SK-N-SH treated with all-trans-retinoic acid at 6 μM for 48 hours (cell line): ENCODE data around the gene TAP1.

ENCODE experiments used
- ATAC-seq: fragments of 200-7000 bp; cut with Tn5 transposase; 3 replicates; pipeline ENCODE4 v1.9.1; 2020; ENCODE audit warnings: mild to moderate bottlenecking, moderate library complexity
- BACH2 ChIP-seq: fragments of 250-450 bp; sonication (Bioruptor Pico); IDR thresholded peaks from 2 replicates; pipeline ENCODE4 v1.9.0; 2021; ENCODE audit warnings: mild to moderate bottlenecking, borderline replicate concordance
- CSDC2 ChIP-seq: fragments of 250-450 bp; sonication (Bioruptor Pico); IDR thresholded peaks from 2 replicates; pipeline ENCODE4 v1.5.0; 2020; ENCODE audit warnings: mild to moderate bottlenecking, moderate library complexity
- ESRRG ChIP-seq: fragments of 250-450 bp; sonication (Bioruptor Pico); IDR thresholded peaks from 2 replicates; pipeline ENCODE4 v1.6.1; 2021; ENCODE audit warnings: mild to moderate bottlenecking
- GLIS3 ChIP-seq: fragments of 250-450 bp; sonication (Bioruptor Pico); IDR thresholded peaks from 2 replicates; pipeline ENCODE4 v1.5.0; 2020; ENCODE audit warnings: mild to moderate bottlenecking, moderate library complexity
- ISL1 ChIP-seq: fragments of 250-450 bp; sonication (Bioruptor Pico); IDR thresholded peaks from 2 replicates; pipeline ENCODE4 v2.1.2; 2022; ENCODE audit warnings: mild to moderate bottlenecking, moderate library complexity
- OSR1 ChIP-seq: fragments of 250-450 bp; sonication (Bioruptor Pico); IDR thresholded peaks from 2 replicates; pipeline ENCODE4 v1.8.0; 2022; ENCODE audit warnings: moderate library complexity, mild to moderate bottlenecking, inconsistent platforms
- PPARA ChIP-seq: fragments of 250-450 bp; sonication (Bioruptor Pico); IDR thresholded peaks from 2 replicates; pipeline ENCODE4 v1.5.0; 2020; ENCODE audit warnings: mild to moderate bottlenecking, borderline replicate concordance
- RARB ChIP-seq: fragments of 250-450 bp; sonication (Bioruptor Pico); IDR thresholded peaks from 2 replicates; pipeline ENCODE4 v1.8.0; 2021; ENCODE audit warnings: mild to moderate bottlenecking, moderate library complexity
- SNAI2 ChIP-seq: fragments of 250-450 bp; sonication (Bioruptor Pico); IDR thresholded peaks from 2 replicates; pipeline ENCODE4 v1.5.0; 2020; ENCODE audit warnings: mild to moderate bottlenecking, moderate library complexity
- TCF4 ChIP-seq: fragments of 250-450 bp; sonication (Bioruptor Pico); IDR thresholded peaks from 2 replicates; pipeline ENCODE4 v1.8.0; 2021; ENCODE audit warnings: mild to moderate bottlenecking, moderate library complexity, borderline replicate concordance
- TOX ChIP-seq: fragments of 250-450 bp; sonication (Bioruptor Pico); IDR thresholded peaks from 2 replicates; pipeline ENCODE4 v1.8.0; 2021; ENCODE audit warnings: mild to moderate bottlenecking, moderate library complexity, borderline replicate concordance
- ZC3H10 ChIP-seq: fragments of 250-450 bp; sonication (Bioruptor Pico); IDR thresholded peaks from 2 replicates; pipeline ENCODE4 v1.5.1; 2021; ENCODE audit warnings: mild to moderate bottlenecking, moderate library complexity
- ZFP3 ChIP-seq: fragments of 250-450 bp; sonication (Bioruptor Pico); IDR thresholded peaks from 2 replicates; pipeline ENCODE4 v1.5.0; 2020; ENCODE audit warnings: mild to moderate bottlenecking, moderate library complexity
- ZFP30 ChIP-seq: fragments of 450-650 bp; formaldehyde crosslinking; IDR thresholded peaks from 2 replicates; pipeline ENCODE4 v1.5.0; 2022; ENCODE audit warnings: mild to moderate bottlenecking, moderate library complexity
- ZNF565 ChIP-seq: fragments of 450-650 bp; formaldehyde crosslinking; conservative IDR thresholded peaks from 2 replicates; pipeline ENCODE4 v1.5.0; 2020; ENCODE audit warnings: low read depth, mild to moderate bottlenecking, moderate library complexity
- TF ChIP-seq, protein P1 (sequence below): fragments of 250-450 bp; sonication (Bioruptor Pico); IDR thresholded peaks from 2 replicates; pipeline ENCODE4 v1.5.0; 2020; ENCODE audit warnings: mild to moderate bottlenecking, moderate library complexity
- TF ChIP-seq, protein P2 (sequence below): fragments of 250-450 bp; sonication (Bioruptor Pico); IDR thresholded peaks from 2 replicates; pipeline ENCODE4 v1.8.0; 2020; ENCODE audit warnings: mild to moderate bottlenecking, moderate library complexity, borderline replicate concordance
- TF ChIP-seq, protein P3 (sequence below): fragments of 250-450 bp; sonication (Bioruptor Pico); IDR thresholded peaks from 2 replicates; pipeline ENCODE4 v1.8.0; 2021; ENCODE audit warnings: low read depth, mild to moderate bottlenecking, moderate library complexity, borderline replicate concordance
- TF ChIP-seq, protein P4 (sequence below): fragments of 250-450 bp; sonication (Bioruptor Pico); IDR thresholded peaks from 2 replicates; pipeline ENCODE4 v1.5.1; 2020; ENCODE audit warnings: low read depth, mild to moderate bottlenecking, moderate library complexity

TAP1 gene

DNA sequence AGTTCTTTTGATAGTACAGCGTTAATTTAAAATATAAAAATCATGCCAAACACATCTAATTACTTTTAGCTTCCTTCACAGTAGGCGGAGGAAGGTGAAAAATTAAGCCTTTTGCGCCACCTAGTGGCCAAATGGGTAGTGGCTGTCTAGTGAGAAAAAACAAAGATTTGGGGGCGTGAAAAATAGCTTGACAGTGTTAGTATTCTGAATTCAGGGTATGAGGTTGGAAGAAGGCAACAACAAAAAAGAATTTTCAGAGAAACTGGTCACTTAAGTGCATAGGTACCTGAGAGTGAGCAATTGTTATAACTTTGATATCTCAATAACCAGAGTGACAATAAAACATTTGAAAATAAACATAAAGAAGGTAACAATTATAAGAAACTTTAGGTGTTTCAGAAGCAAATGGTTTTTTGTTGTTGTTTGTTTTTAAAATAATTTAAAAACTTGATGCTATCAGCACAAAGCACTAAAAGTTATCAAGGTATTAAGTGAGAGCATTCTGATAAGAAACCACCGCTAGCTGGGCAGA is 14.8 kb upstream of the TAP1 start (continued):
- TF ChIP-seq, protein P1, sequence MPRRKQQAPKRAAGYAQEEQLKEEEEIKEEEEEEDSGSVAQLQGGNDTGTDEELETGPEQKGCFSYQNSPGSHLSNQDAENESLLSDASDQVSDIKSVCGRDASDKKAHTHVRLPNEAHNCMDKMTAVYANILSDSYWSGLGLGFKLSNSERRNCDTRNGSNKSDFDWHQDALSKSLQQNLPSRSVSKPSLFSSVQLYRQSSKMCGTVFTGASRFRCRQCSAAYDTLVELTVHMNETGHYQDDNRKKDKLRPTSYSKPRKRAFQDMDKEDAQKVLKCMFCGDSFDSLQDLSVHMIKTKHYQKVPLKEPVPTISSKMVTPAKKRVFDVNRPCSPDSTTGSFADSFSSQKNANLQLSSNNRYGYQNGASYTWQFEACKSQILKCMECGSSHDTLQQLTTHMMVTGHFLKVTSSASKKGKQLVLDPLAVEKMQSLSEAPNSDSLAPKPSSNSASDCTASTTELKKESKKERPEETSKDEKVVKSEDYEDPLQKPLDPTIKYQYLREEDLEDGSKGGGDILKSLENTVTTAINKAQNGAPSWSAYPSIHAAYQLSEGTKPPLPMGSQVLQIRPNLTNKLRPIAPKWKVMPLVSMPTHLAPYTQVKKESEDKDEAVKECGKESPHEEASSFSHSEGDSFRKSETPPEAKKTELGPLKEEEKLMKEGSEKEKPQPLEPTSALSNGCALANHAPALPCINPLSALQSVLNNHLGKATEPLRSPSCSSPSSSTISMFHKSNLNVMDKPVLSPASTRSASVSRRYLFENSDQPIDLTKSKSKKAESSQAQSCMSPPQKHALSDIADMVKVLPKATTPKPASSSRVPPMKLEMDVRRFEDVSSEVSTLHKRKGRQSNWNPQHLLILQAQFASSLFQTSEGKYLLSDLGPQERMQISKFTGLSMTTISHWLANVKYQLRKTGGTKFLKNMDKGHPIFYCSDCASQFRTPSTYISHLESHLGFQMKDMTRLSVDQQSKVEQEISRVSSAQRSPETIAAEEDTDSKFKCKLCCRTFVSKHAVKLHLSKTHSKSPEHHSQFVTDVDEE (CRISPR knock-in tag), result no peak
- TF ChIP-seq, protein P2, sequence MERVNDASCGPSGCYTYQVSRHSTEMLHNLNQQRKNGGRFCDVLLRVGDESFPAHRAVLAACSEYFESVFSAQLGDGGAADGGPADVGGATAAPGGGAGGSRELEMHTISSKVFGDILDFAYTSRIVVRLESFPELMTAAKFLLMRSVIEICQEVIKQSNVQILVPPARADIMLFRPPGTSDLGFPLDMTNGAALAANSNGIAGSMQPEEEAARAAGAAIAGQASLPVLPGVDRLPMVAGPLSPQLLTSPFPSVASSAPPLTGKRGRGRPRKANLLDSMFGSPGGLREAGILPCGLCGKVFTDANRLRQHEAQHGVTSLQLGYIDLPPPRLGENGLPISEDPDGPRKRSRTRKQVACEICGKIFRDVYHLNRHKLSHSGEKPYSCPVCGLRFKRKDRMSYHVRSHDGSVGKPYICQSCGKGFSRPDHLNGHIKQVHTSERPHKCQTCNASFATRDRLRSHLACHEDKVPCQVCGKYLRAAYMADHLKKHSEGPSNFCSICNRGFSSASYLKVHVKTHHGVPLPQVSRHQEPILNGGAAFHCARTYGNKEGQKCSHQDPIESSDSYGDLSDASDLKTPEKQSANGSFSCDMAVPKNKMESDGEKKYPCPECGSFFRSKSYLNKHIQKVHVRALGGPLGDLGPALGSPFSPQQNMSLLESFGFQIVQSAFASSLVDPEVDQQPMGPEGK, result no peak
- TF ChIP-seq ISL1 (CRISPR knock-in tag) (no peak), ZFP30 (CRISPR knock-in tag) (no peak), ZNF565 (CRISPR knock-in tag) (no peak), CSDC2 (CRISPR knock-in tag) (no peak), BACH2 (no peak)

DNA sequence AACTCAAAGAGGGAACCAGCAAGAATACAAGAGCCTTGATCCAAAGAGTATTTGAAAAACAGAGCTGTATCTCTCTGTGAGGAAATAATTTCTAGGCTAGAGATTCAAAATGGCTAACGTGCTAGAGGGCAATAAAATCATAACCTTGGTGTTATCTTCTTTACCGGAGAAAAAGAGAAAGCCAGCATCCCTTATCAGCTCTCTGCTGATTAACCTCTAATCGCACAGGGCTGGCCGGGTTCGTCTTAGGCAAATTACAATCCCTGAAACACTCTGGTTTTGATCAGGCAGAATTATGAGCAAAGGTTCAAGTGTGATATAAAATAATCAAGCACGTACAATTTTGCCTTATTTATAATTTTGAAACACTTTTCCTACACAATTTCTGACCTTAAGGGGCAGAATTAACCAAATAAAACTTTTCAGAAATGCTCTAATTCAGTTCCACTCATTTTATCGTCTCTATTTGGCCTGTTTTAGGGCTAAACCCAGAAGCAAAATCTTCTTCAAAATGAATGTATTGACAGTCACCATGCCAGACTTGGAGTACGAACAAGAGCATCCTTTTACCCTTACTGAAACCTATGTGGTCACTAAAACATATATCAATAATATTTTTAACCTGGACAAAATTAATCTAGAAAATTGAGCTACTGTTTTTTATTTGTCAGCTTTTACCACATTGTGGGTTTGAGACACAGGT is 14.2 kb upstream of the TAP1 start:
- peak; percentile 42 for ATAC-seq
- TF ChIP-seq ZC3H10 (CRISPR knock-in tag) (no peak), TCF4 (CRISPR knock-in tag) (no peak), OSR1 (CRISPR knock-in tag) (no peak), PPARA (CRISPR knock-in tag) (no peak), TOX (no peak), GLIS3 (CRISPR knock-in tag) (no peak), RARB (CRISPR knock-in tag) (no peak), ZFP3 (CRISPR knock-in tag) (no peak), ZNF565 (CRISPR knock-in tag) (no peak), ESRRG (no peak), ISL1 (CRISPR knock-in tag) (no peak), SNAI2 (CRISPR knock-in tag) (no peak)
- TF ChIP-seq, protein P3, sequence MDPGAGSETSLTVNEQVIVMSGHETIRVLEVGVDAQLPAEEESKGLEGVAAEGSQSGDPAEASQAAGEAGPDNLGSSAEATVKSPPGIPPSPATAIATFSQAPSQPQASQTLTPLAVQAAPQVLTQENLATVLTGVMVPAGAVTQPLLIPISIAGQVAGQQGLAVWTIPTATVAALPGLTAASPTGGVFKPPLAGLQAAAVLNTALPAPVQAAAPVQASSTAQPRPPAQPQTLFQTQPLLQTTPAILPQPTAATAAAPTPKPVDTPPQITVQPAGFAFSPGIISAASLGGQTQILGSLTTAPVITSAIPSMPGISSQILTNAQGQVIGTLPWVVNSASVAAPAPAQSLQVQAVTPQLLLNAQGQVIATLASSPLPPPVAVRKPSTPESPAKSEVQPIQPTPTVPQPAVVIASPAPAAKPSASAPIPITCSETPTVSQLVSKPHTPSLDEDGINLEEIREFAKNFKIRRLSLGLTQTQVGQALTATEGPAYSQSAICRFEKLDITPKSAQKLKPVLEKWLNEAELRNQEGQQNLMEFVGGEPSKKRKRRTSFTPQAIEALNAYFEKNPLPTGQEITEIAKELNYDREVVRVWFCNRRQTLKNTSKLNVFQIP, result no peak
- TF ChIP-seq, protein P4, sequence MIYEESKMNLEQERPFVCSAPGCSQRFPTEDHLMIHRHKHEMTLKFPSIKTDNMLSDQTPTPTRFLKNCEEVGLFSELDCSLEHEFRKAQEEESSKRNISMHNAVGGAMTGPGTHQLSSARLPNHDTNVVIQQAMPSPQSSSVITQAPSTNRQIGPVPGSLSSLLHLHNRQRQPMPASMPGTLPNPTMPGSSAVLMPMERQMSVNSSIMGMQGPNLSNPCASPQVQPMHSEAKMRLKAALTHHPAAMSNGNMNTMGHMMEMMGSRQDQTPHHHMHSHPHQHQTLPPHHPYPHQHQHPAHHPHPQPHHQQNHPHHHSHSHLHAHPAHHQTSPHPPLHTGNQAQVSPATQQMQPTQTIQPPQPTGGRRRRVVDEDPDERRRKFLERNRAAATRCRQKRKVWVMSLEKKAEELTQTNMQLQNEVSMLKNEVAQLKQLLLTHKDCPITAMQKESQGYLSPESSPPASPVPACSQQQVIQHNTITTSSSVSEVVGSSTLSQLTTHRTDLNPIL (CRISPR knock-in tag), result no peak
- TF ChIP-seq, protein P1 (CRISPR knock-in tag), result no peak
- TF ChIP-seq, protein P2, result no peak
